DMS53 treated with DMSO at 0.1 percent for 48 hours (cell line): ENCODE data around the gene KIF11.
A peak's percentile ranks its signal among the peaks of the same experiment; 100 is the strongest.

Experiments
- DNase-seq: peaks from one replicate; lab custom pipeline; 2025; ENCODE audit not compliant: unreplicated experiment; lab: John Stamatoyannopoulos, UW

KIF11 gene

GRCh38 chr10:92677708-92678107 is 84.8 kb downstream of the KIF11 start:
- DNase-seq, result no peak

- DNase-seq, result no peak
Measured at GRCh38 chr10:92678206-92678605, 85.3 kb downstream of the KIF11 start.

GRCh38 chr10:92681306-92681834 is 88.4 kb downstream of the KIF11 start:
- no peak for DNase-seq

- no peak for DNase-seq
Measured at GRCh38 chr10:92688573-92688926, 95.6 kb downstream of the KIF11 start.

GRCh38 chr10:92688927-92689662 is 96.2 kb downstream of the KIF11 start:
- peak; percentile 40 for DNase-seq

- peak; percentile 60 for DNase-seq
Measured at GRCh38 chr10:92689663-92690210, 96.8 kb downstream of the KIF11 start, which contains the start of gene HHEX. TSS of gene HHEX (plus strand) at chr10:92689955. CDS start at chr10:92689987, 32 bp downstream.

GRCh38 chr10:92690211-92690914 is 97.4 kb downstream of the KIF11 start:
- DNase-seq, result peak; percentile 57

- DNase-seq, result no peak
Measured at GRCh38 chr10:92690915-92691590, 98.1 kb downstream of the KIF11 start.

GRCh38 chr10:92691591-92692079 is 98.7 kb downstream of the KIF11 start:
- DNase-seq, result no peak

GRCh38 chr10:92692080-92692671 is 99.2 kb downstream of the KIF11 start:
- no peak for DNase-seq

- no peak for DNase-seq
Measured at GRCh38 chr10:92692697-92693533, 100.0 kb downstream of the KIF11 start.

- no peak for DNase-seq
Measured at GRCh38 chr10:92693534-92693893, 100.6 kb downstream of the KIF11 start.

GRCh38 chr10:92695679-92696605 is 103.0 kb downstream of the KIF11 start:
- DNase-seq, result no peak

- no peak for DNase-seq
Measured at GRCh38 chr10:92696606-92697383, 103.9 kb downstream of the KIF11 start.

GRCh38 chr10:92697663-92698511 is 105.0 kb downstream of the KIF11 start:
- no peak for DNase-seq

GRCh38 chr10:92699193-92699517 is 106.2 kb downstream of the KIF11 start:
- no peak for DNase-seq
